HS-5 (cell line): ENCODE measurements around the gene GCHFR.
A peak's percentile ranks its signal among the peaks of the same experiment; 100 is the strongest.

ENCODE experiments used
- DNase-seq: peaks from one replicate; pipeline ENCODE4 v3.0.0-alpha.2; 2012; ENCODE audit warnings: low read depth

GCHFR gene

GRCh38 chr15:40754883-40755811 lies 8.7 kb upstream of the GCHFR start, which contains the start of gene RMDN3:
TSS of gene RMDN3 (minus strand) at chr15:40755254. CDS start at chr15:40754783, 471 bp downstream.
- DNase-seq: peak; percentile 71

DNA sequence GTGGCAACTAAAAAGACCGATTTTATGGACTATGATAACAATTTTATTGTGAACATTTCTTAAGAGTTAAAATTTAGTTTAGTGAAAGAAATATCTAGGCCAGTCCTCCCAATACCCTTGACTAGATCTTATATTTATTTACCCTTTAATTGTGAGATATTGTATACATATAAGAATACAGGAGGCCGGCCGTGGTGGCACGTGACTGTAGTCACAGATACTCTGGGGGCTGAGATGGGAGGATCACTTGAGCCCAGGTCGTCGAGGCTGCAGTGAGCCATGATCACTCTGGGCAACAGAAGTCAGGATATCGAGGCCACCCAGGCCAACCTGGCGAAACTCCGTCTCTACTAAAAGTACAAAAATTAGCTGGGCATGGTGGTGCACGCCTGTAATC lies 8.1 kb upstream of the GCHFR start:
- no peak for DNase-seq

GRCh38 chr15:40756938-40757337 lies 6.9 kb upstream of the GCHFR start:
- no peak for DNase-seq

DNA sequence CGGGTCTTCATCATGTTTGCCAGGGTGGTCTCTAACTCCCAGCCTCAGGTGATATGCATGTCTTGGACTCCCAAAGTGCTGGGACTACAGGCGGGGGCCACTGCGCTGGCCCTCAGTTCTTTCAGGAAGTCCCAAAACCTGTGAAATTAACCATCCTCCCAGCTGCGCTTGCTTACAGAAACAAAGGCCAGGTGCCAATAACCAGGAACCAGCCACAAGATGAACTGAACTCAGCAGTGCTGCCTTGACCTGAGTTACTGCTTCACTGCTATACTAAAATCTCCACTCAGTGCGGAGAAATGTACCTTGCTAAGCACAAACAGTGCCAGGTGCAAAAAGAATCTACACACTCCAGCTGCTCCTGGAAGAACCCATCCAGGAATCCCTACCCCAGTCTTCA lies 3.9 kb upstream of the GCHFR start:
- no peak for DNase-seq

DNA sequence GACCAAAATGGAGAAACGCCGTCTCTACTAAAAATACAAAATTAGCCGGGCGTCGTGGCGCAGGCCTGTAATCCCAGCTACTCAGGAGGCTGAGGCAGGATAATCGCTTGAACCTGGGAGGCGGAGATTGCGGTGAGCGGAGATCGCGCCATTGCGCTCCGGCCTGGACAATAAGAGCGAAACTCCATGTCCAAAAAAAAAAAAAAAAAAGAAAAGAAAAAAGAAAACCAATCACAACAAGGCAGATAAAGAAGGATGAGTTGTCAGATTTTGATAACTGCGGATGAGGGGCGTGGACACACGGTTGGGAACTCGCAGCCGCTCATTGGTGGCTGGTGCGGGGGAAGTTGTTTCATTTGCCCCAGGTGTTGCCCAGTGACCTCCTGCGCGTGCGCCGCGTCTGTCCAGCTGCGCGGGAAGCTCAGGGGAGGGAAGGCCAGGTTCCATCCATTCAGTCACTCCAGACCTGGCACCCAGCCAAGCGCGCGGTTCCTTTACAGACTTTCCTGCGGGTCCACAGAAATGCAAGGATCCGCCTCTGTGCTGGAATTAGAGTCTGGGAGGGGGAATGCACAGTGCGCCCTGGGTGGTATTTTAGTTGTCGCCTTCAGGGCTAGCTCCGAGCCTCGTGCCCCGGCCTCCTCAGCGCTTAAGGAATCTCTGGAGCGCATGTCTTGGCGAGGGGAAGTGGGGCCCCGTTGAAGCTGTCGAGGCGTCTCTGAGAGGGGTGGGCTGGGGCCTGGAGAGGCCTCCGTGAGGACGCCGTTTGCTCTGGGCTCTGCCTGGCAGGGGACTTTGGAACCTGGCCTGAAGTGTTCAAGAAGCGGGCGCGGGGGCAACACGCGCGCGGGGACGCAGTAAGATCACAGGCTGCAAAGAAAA lies 708 bp upstream of the GCHFR start:
- DNase-seq: no peak

DNA sequence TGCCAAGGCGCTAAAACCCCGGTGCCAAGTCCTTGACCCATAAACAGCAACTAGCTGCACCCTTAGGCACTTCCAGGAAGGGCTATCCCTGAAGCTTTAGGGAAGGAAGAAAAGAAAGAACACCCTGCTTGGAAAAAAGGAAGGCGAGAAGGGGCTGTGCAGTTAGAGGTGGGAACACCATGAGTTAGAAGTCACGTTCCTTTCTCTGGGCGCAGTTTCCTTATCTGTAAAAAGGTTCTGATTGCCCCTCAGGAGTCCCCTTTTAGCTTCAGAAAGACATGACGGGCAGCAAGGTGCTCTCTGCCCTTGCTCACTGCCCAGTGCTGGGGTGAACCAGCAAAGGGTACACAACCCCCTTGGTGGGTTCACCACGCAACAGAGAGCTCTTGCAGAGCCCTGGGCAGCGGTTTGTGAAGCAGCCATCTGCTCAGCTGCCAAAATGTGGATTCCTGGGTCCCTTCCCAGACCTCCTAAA lies 798 bp downstream of the GCHFR start:
- DNase-seq: no peak

GRCh38 chr15:40766194-40766815 lies 2.4 kb downstream of the GCHFR start:
- DNase-seq: no peak

GRCh38 chr15:40766906-40767837 lies 3.3 kb downstream of the GCHFR start:
- no peak for DNase-seq

DNA sequence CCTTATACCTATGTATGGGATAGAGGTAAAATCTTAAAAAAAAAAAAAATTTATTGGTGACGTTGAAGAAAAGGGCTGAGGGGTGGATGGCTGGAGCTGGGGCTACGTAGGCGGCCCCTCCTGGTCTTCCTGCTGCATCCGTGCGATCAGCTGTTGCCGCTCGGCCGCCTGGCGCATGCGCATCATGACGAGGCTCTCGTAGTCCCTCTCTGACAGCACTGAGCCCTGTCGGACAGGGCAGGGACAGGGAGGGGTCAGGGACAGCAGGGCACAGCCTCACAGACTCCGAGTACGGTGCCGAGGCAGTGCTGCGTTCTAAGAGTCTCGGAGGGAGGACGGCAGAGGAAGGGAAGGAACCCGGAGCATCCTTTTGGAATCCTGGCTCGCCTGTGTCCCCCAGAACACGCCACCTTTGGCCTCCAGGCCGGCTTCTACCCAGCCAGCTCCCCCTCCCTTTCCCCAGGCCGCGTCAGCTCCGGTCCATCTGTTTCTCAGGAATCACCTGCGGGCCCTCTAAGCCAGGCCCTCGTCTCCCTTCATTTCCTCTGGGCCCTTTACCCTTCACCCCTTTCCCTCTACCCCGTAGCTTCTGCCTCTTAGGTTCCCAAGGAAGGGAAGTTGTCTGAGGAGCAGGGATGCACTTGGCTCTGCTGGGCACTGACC lies 4.1 kb downstream of the GCHFR start:
- DNase-seq: no peak

GRCh38 chr15:40768521-40769273 lies 4.8 kb downstream of the GCHFR start:
- DNase-seq: no peak

DNA sequence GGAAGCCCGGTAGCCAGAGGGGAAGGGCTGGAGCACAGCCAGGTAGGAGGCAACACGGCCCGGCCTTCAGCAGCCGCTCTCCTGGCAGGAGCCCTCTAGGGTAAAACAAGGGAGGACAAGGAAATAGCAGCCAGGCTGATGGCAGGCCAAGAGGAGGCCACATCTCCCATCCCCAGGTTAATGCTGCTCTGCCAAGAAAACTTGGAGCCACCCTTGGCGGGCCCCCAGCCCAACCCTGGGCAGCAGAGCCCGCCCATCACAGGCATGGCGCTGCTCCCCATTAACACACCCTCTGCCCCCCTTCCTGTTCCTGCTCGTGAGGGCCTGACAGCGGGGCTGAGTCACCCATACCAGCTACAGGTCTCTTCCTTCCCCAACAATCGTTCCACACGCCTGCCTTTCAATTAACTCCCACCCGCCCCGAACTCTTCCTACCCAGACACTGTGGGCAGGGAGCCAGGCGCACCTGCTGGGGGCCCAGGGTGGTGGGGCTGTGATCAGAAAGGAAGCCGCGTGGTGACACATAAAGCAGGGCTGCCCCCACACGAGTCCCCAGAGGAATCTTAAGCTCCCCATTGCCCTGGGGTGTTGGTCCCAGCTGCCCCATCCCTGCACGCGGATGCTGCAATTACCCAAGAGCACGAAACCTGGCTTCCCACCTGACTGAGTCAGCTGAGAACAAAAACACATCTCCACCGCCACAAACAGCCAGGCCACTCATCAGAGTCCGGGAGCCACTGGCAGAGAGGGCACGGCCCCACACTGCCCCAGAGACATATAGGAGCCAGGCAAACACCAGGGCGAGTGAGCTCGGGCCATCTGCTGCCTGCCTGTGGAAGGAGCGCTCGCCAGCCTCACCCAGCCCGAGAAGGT lies 5.6 kb downstream of the GCHFR start, which contains the start of gene C15orf62:
Gene C15orf62, plus strand, starts transcription at position 707 of the 873 bp plus-strand sequence. CDS start 516 bp downstream, outside the sequence.
- no peak for DNase-seq

- DNase-seq: no peak
Measured at GRCh38 chr15:40770147-40770721, 6.4 kb downstream of the GCHFR start.

DNA sequence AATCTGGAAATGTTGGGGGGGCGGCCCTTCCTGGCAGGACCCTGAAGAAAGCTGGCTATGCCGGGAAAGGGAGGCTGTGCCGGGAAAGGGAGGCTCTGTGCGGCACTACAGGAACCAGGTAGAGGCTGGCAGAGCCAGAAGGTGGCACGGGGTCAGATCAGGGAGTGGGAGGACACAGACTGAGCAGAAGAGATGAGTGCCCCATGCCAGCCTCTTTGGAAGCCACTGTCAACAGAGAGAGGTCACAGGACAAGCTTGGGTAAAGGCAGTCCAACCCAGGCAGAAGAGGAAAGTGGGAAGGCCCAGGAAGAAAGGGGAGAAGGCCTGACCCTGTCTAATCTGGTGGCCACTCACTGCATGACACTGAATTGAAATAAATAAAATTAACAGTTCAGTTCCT lies 7.4 kb downstream of the GCHFR start:
- no peak for DNase-seq

DNA sequence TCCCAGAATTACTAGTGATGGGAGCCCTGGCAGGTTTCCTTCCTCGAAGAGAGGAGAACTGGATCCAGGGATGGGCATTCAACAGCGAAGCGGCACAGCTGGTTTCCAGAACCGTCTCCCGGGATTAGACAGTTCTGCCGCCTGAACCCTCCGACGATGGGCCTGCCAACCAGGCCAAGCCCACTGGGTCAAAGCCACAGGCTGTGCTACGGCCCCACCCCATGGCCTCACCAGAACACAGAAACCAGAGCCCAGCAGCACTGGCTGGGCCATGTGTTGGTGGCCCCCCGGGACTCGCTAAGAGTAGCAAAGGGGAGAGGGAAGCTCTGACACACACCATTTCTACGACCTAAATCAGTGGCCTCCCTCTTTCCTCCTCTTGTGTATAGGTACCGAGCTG lies 8.1 kb downstream of the GCHFR start:
- no peak for DNase-seq

GRCh38 chr15:40773496-40773895 lies 9.6 kb downstream of the GCHFR start:
- DNase-seq: no peak

GRCh38 chr15:40773902-40774301 lies 10.0 kb downstream of the GCHFR start:
- no peak for DNase-seq

DNA sequence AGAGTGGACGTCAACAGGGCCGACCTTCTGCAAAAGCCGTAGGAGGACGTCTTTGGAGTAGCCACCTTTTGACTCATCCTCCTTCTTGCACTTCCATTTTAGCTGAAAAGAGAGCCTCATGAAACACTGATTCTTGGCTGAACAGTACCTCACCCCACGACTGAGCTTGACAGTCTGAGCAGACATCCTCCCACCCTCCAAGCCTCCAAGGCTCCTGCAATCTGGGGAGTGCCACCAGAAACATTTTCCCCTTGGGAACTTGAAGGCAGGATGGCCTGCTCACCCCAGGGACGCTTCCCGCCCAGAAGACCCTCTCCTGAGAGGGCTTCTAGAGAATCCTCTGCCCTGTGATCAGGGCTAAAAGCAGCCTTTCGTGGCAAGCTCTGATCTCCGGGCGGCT lies 11.1 kb downstream of the GCHFR start:
- DNase-seq: no peak
